GM15510 (cell line): Measurements from ENCODE around the gene OBSCN.

Experiments
- POLR2A ChIP-seq: IDR thresholded peaks from 3 replicates; pipeline ENCODE4 v1.6.1; 2011; ENCODE audit warnings: borderline replicate concordance; ENCODE audit not compliant: insufficient read length; ENCODE audit errors: extremely low read depth

OBSCN gene

GRCh38 chr1:228280106-228280901, 72.5 kb downstream of the OBSCN start:
- TF ChIP-seq POLR2A: no peak

DNA sequence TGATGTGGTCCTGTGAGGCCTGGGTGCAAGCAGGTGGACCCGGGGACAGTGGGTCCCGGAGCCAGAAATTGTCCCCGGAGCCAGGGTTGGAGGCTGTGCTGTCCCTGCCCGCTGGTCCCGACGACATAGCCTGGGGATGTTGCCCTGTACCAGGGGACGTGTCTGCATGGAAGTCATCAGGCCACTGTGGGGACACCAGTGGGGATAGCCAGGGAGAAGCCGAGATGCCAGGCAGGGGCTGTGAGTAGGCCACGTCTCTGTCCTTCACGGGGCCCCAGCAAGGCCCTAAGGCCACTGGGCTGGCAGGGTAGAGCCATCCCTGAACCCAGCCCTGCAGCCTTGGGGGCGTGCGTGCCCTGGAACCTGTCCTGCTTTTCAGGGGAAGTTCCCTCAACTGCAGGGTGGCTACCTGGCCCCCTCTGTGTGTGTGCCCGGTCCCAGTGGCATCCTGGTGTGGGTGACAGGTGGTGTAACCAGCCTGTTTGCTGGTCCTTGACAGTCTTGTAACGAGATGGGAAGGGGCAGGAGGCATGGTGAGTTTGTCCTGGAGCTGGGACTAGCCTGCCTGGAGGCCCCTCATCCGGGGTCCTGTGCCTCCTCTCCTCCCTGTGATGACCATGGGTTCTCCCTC, 73.2 kb downstream of the OBSCN start:
- no peak for TF ChIP-seq POLR2A

DNA sequence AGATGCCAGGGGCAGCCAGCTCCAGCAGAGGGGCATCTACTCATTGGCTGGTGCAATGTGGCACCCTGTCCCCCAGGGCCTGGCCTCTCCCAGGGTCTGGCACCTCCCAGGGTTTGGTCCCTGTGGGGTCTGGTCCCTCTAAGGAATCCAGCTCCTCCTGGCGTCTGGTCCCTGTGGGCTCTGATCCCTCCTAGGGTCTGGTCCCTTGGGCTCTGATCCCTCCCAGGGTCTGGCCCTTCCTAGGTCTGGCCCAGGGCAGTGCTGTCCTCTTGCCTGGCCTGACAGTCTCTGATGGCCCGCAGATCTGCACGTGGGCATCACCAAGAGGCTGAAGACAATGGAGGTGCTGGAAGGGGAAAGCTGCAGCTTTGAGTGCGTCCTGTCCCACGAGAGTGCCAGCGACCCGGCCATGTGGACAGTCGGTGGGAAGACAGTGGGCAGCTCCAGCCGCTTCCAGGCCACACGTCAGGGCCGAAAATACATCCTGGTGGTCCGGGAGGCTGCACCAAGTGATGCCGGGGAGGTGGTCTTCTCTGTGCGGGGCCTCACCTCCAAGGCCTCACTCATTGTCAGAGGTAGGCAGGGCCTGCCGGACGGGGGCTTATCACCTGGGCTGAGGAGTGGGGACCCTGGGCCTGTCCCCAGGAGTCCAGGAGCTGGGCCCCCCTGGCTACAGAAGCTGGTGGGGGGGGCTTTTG, 73.9 kb downstream of the OBSCN start:
- TF ChIP-seq POLR2A: no peak

- no peak for TF ChIP-seq POLR2A
Observed at GRCh38 chr1:228282329-228283042, 74.6 kb downstream of the OBSCN start.

DNA sequence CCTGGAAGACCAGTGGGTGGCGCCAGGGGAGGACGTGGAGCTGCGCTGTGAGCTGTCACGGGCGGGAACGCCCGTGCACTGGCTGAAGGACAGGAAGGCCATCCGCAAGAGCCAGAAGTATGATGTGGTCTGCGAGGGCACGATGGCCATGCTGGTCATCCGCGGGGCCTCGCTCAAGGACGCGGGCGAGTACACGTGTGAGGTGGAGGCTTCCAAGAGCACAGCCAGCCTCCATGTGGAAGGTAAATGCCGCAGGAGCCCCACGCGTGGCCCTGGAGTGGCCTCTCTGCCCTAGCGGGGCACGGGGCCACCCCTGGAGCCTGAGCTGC, 75.2 kb downstream of the OBSCN start:
- no peak for TF ChIP-seq POLR2A

DNA sequence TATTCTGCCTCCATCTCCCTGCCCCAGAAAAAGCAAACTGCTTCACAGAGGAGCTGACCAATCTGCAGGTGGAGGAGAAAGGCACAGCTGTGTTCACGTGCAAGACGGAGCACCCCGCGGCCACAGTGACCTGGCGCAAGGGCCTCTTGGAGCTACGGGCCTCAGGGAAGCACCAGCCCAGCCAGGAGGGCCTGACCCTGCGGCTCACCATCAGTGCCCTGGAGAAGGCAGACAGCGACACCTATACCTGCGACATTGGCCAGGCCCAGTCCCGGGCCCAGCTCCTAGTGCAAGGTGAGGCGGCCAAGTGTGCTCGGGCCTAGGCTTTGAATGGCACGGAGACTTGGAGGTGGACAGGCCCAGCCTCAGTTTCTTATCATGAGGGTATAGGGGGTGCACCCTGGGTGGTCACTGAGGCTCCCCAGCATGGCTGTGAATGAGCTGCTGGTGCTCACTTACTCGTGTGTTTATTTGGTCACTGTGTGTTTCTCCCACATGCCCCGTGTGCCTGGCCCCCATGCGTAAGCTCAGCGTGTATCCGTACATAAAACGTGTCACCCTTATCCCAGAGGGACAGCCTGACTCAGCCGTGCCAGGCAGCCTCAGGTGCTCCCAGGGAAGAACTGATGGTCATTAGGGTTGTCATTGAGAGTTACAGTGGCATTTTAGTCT, 75.8 kb downstream of the OBSCN start:
- no peak for TF ChIP-seq POLR2A

- TF ChIP-seq POLR2A: no peak
Observed at GRCh38 chr1:228284148-228284495, 76.3 kb downstream of the OBSCN start.

- TF ChIP-seq POLR2A: no peak
Observed at GRCh38 chr1:228284521-228284920, 76.7 kb downstream of the OBSCN start.

DNA sequence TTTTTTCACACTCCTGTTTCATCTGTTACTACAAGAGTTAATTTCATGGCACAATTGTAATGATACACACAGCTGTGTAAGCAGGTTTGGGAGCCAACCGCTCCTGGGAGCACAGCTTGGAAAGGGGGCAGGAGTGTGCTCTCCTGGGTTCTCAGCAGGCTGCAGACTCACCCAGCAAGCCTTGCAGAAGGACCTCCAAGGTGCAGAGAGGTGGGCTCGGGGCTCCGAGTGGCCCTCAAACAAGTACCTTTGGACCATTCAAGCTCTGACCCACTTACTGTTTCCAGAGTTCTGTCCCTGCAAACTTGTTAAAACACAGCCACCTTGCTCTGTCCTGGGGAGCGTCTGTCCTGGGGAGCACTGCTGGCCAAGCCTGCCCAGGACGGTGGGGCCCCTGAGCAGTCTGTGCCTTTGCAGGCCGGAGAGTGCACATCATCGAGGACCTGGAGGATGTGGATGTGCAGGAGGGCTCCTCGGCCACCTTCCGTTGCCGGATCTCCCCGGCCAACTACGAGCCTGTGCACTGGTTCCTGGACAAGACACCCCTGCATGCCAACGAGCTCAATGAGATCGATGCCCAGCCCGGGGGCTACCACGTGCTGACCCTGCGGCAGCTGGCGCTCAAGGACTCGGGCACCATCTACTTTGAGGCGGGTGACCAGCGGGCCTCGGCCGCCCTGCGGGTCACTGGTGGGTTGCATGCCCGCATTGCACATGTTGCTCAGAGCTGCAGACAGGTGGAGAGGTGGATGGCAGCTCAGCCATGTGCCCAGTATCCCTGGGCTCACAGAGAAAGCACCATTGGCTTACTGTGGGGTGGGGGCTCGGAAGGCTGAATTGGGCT, 78.0 kb downstream of the OBSCN start:
- TF ChIP-seq POLR2A: no peak

- no peak for TF ChIP-seq POLR2A
Observed at GRCh38 chr1:228286505-228287417, 78.9 kb downstream of the OBSCN start.

DNA sequence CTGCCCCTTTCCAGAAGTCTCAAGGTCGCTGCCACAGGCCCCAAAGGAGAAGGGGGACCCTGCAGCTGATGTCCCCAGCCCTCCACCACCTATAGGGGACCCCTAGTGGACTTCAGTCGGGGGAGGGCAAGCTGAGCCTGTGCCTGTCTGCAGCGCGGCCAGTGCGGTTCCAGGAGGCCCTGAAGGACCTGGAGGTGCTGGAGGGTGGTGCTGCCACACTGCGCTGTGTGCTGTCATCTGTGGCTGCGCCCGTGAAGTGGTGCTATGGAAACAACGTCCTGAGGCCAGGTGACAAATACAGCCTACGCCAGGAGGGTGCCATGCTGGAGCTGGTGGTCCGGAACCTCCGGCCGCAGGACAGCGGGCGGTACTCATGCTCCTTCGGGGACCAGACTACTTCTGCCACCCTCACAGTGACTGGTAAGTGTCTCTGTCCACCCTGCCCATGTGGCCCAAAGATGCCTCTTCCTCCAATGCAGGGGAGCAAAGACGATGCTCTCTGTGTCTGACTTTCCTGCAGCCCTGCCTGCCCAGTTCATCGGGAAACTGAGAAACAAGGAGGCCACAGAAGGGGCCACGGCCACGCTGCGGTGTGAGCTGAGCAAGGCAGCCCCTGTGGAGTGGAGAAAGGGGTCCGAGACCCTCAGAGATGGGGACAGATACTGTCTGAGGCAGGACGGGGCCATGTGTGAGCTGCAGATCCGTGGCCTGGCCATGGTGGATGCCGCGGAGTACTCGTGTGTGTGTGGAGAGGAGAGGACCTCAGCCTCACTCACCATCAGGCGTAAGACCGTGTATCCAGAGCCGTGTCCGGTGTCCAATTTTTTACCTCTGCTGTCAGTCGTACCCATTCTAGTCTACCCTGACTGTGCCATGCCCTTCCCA, 79.9 kb downstream of the OBSCN start:
- TF ChIP-seq POLR2A: no peak
